ENCODE data around the gene DCST1.
A peak's percentile ranks its signal among the peaks of the same experiment; 100 is the strongest.

DCST1 gene

DNA sequence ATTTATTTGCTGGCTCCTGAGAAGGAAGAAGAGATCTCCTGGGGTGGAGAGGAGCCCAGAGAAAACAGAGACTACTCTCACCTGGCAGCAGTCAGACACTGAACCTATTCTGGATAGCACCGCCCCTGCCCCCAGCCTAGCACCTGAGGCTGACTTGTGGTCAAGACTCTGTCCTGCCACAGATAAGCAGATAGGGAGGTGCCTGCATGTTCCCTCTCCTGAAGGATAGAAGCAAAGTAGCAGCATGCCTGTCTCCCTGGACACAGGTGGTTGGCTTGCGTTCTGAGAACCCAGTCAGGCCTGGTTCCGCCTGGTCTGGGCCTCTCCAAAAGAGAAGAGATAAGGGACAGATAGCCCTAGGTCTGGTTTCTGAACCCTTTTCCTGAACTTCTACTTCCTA lies 43.7 kb downstream of the DCST1 start:
- no peak for DNase-seq

DNA sequence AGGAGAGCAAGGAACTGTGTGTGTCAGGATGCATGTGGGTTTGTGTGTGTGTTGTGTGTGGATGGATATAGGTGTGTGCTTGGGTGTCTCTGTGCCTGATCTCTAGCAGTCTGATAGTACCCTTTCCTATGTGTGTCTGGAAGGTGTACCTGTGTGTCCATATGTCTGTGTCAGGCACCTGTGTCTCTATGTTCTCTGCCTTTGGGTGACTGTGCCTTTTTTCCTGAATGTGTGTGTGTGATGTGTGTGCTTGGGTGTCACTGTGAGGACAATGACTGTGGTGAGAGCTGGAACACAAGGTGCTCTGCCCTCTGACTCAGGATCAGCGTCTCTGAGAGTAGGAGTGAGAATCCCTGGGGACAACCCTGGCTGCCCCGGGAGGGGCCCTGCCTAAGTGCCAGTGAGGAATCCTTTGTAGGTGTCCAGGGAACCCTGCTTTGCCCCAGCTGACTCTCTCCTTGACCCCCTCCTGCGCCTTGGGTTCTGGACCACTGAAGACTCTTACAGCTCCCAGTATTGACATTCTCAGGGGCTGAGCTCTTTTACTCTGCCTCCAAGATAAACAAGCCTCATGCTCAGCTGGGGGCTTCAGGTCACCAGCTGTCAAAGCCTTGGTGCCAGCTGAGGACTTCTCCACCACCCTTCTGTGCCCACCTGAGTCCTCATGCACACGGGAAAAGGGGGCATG lies 44.3 kb downstream of the DCST1 start:
- no peak for DNase-seq

DNA sequence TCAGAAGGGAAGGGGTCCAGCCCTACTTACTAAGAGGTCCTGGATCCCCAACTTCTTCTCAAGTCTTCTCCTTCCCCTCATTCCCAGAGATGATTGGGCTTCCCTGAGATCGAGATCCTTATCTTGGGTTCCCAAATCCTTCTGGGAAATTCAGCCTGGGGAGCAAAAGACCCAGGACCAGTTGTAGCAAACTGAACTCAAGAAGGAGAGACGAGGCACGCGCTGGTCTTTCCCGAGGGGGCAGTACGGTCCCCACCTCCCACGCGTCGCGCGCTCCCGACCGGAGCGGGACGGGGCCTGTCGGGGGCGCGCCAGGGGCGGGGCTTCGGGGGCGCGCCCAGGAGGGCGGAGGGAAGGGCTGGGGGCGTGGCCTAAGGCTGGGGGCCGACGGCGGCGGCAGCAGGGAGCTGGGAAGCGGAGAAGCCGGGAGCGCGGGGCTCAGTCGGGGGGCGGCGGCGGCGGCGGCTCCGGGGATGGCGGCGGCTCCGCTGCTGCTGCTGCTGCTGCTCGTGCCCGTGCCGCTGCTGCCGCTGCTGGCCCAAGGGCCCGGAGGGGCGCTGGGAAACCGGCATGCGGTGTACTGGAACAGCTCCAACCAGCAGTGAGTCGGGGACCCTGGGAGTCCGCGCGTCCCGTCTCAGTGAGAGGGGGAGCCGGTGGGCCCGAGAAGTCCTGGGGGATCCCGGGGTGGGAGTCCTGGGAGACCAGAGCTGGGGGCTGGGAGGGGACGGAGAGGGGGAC lies 45.0 kb downstream of the DCST1 start, which contains the start of gene EFNA3:
Gene EFNA3 (plus strand): TSS at position 369 of the 741 bp plus-strand sequence. CDS start 105 bp downstream, at position 474.
- DNase-seq, result peak; percentile 64

DNA sequence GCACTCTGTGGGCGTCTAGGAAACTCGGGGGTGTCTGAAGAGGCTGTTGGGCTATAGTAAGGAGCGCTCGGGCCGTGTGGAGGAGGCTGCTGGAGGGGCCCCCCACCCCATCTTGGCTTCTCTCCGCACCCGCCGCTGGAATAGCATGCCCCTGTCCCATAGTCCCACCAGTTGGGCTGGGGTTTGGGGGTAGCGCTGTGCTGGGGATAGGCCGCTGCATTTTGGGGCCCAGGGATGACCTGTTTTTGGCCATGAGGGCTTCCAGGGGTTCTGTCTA lies 45.5 kb downstream of the DCST1 start:
- DNase-seq, result no peak

DNA sequence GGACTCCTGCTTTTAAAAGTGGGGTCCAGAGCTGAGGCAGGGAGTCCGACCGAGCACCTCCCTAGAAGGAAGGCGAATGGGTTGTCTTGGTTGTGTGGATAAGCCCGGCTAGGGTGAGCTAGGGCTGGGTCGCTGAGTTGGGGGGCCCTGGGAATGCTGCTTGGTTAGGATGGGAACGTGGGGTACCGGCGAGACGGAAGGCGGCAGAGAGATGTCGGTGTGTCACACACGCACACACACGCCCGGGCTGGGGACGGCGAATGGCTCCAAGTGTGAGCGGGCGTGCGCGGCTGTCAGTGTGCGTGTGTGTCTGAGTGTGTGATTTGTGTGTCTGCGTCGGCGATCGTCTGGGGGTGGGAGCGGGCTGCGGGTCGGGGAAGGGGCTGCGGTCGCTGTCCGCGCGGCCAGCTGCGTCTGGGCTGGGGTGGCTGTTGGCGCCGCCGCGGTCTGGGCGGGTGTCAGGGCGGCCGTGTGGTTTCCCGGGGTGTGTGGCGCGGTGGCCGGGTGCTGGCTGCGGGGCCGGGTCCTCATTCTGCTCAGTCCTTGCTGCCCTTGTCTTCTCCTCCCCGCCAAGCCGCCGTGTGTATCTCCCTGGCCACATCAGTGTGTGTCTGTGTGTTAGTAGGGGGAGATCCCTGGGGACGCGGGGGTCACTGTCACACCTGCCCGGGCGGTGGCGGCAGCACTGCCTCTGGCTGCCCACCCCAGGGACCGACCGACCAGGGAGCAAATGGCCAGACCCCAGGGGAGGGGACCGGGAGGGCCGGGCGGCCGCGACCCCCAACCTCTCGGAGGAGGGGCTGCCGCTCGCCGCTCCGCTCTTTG lies 46.1 kb downstream of the DCST1 start:
- DNase-seq, result no peak

DNA sequence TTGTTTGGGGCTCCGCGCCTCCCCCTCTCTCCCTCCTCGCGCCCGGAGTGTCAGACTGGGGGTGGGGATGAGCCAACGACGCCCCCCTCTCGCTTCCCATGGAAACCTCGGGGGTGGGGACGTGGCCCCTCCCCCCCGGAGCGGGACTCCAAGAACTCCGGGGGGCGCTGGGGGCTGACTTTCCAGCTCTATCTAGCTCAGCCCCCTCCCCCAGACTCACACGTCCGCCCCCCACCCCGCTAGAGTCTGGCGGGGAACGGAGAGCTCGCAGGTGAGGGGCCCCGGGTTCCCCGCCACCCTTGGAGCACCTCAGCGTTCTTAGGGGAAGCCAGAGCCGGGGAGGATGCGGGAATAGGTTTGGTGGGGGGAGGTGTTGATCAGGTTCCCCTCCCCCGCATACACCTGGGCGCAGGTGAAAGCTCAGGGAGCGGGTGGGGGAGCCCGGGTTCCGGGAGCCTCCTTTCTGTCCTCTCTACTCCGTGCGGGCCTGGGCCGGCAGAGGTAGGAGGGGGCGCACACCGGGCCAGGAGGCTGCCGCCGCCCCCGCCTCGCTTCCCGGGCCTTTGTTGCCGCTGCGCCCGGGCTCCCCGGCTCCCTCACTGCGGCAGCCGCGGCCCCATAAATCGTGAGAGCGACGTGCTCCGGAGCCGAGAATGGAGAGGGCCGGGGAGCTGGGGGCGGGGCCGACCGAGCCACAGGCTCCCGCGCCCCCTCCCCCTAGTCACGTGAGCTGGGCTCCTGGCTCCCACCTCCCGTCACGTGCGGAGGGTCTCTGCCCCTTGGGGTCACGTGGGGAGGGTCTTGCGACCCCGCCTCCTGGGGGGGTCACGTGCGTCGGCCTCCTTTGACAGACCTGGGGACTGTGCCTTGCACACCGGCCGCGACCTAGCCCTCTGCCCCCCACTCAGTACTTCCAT lies 46.9 kb downstream of the DCST1 start:
- peak; percentile 90 for DNase-seq

DNA sequence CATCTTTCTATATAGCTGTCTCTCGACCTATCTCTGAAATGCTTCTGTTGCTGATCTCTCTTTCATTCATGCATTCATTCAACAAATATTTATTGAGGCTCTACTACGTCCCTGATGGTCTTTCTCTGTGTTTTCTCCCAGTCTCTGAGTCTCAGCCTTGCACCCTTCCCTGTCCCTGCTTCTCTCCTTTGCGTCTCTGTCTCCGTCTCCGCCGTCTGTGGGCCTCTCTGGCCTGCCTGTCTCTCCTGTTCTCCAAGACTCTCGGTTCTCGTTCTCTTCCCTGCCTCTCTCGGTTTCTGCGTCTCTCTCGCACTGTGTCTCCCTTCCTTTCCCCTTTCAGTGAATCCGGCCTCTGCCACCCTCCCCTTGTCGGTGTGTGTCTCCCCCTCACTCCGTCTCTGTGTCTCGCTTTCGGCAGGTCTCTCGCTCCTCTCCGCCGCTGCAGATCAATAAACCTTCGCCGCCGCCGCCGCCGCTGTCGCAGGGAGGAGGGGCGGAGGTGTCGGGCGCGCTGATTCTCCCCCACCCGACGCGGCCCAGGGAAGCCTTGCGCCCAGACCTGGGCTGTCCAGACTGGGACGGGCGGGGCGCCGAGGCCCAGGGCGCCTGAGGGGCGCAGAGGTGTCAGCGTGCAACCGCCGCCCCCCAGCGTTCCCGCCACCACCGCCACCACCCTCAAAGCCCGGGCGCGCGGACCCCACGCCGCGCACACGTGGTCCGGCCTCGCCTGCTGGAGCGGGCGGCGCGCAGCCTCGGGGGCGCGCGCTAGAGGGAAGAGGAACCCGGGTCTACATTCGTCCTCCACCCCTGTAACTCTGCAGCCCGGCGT lies 48.1 kb downstream of the DCST1 start:
- DNase-seq, result no peak

DNA sequence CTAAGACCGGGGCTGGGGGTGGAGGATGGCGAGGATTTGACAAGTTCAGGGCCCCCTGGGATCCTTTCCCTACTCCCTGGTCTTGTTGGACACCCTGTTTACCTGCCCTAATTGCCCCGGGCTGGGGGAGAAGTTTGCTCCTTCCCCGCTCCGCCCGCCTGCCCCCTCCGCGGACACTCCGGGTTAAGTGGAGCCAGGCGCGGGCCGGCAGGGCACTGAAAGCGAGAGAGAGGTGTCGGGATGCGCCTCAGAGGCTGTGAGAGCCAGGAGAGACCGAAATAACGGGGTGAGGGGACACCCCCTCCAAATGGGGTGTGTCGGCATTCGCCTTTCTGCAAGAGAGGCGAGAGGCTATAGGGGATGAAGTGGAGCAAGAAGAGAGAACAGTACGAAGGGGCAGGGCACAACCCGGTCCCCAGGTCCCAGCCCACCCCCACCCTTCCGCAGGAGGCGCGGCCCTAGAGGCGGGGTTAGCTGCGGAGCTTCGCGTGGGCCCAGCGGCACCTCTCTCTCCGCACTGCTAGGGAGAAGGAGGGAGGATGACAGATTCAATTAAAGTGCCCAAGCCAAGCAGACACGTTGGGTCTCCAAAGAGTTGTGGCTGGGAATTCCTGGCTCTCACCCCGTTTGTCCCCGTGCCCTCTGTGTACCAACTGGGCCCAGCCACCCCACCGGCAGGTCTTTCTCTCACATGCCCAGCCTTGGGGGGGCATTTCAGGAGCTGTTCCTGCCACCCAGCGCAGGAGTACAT lies 48.9 kb downstream of the DCST1 start:
- no peak for DNase-seq

DNA sequence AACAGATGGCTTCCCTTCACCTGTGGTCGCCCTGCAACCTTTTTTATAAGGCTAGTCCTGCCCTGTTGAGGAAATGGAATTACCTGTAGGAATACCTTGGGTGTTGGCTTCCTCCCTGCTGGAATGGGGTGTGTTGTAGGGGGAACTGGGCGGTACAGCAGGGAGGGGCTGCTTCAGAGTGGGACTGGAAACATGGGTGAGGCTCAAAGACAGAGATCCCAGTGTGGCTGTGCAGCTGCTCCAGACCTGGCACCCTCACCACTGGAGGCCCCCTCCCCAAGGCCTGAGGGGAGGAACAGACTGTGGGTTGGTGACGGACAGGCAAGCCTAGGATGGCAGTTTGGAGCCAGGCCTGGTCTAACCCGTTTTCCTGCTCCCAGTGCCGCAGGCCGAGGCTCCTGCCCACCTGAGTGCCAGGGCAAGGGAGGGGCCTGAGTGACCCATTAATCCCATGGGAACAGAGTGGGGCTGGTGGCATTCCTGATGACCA lies 49.5 kb downstream of the DCST1 start:
- DNase-seq, result no peak

DNA sequence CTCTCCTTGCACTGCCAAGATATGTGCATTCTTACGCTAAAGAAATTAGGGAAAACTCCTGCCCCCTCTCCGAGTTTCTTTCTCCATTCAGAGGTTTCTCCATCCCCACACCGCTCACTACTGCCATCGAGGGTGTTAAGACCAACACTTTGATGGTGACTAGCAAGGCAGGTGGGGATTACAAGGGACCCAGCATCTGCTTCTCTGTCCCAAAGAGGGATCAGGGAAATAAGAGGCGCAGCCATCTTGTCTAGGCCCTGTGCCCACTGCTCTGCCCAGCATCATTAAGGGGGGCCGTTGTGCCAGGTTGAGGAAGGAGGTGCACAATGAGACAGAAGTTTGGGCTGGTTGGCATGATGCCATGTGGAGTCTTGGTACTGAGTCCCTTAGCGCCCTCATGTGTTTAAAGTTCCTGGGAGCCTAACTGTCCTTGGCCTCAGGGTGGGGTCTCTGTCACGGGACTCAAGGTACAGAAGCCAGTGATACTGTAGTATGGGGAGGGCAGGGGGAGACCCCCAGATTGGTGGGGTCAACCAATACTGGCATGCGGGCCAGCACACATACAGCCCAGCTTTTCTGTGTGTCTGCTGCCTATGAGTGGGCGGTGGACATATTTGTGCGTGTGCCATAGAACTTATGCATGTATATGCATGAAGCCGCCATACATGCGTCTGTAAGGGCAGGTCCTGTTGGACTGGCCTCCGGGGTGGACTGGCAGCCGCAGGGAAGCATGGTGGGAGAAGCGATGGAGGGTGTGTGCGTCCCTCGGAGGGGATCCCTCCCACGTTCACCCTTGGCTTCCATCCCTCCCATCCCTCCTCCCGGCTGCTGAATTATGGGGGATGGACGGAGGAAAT lies 50.5 kb downstream of the DCST1 start:
- DNase-seq, result no peak

DNA sequence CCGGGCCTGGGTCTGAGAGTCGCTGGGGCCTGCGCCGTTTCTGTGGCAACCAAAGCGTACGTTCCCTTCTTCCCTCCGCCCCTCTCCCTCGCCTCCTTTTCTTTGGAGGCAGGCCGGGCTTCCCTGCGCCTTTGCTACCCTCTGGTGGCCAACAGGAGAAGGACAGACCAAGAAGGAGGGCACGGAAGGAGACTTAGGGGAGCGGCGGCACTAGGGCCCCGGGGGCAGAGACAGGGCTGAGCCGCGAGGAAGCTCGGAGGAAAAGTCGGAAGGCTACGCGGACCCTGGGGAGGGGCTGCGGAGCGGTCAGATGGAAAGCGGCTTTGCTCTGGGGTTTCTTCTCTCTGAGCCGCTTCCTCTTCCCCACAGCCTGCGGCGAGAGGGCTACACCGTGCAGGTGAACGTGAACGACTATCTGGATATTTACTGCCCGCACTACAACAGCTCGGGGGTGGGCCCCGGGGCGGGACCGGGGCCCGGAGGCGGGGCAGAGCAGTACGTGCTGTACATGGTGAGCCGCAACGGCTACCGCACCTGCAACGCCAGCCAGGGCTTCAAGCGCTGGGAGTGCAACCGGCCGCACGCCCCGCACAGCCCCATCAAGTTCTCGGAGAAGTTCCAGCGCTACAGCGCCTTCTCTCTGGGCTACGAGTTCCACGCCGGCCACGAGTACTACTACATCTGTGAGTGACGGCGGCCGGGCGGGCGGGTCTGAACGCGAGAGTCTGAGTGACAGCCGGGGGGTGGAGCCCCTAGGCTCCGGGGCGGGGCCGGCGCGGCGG lies 51.3 kb downstream of the DCST1 start:
- DNase-seq, result peak; percentile 91

DNA sequence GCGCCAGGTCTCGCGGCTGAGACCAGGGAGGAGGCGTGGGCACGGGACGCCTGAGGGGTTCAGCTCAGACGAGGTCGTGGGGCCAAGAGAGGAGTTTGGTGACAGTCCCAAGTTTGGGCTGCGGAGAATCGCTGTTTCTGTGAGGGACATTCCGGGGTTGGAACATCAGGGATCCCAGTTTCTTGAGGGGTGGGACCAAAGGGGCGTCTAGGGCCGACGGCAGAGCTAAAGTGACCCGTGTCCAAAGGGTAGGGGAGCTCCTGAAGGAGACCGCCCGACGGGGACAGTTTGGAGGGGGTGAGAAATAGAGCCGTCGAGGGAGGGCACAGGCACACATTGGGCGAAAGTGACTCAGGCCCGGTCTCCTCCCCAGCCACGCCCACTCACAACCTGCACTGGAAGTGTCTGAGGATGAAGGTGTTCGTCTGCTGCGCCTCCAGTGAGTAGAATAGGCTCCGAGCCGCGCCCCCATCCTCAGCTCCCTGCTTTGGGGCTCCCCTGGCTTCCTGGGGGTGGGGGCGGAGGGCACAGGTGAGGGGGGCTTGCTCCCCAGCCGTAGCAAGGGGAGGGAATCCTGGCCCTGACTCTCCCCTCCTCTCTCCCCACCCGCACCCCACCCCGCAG lies 52.0 kb downstream of the DCST1 start:
- peak; percentile 46 for DNase-seq

DNA sequence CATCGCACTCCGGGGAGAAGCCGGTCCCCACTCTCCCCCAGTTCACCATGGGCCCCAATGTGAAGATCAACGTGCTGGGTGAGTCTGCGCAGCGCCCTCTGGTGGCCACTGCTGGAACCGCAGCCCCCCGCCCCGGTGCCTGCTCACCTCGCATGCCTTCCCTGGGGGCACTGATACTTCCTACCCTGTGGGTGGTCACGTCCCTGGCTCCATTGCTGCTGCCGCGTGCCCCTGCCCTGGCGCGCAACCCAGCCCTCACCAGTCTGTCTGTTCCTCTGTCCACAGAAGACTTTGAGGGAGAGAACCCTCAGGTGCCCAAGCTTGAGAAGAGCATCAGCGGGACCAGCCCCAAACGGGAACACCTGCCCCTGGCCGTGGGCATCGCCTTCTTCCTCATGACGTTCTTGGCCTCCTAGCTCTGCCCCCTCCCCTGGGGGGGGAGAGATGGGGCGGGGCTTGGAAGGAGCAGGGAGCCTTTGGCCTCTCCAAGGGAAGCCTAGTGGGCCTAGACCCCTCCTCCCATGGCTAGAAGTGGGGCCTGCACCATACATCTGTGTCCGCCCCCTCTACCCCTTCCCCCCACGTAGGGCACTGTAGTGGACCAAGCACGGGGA lies 52.6 kb downstream of the DCST1 start:
- DNase-seq, result no peak

DNA sequence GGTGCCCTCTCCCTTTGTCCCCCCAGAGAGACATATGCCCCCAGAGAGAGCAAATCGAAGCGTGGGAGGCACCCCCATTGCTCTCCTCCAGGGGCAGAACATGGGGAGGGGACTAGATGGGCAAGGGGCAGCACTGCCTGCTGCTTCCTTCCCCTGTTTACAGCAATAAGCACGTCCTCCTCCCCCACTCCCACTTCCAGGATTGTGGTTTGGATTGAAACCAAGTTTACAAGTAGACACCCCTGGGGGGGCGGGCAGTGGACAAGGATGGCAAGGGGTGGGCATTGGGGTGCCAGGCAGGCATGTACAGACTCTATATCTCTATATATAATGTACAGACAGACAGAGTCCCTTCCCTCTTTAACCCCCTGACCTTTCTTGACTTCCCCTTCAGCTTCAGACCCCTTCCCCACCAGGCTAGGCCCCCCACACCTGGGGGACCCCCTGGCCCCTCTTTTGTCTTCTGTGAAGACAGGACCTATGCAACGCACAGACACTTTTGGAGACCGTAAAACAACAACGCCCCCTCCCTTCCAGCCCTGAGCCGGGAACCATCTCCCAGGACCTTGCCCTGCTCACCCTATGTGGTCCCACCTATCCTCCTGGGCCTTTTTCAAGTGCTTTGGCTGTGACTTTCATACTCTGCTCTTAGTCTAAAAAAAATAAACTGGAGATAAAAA lies 53.4 kb downstream of the DCST1 start:
- no peak for DNase-seq

DNA sequence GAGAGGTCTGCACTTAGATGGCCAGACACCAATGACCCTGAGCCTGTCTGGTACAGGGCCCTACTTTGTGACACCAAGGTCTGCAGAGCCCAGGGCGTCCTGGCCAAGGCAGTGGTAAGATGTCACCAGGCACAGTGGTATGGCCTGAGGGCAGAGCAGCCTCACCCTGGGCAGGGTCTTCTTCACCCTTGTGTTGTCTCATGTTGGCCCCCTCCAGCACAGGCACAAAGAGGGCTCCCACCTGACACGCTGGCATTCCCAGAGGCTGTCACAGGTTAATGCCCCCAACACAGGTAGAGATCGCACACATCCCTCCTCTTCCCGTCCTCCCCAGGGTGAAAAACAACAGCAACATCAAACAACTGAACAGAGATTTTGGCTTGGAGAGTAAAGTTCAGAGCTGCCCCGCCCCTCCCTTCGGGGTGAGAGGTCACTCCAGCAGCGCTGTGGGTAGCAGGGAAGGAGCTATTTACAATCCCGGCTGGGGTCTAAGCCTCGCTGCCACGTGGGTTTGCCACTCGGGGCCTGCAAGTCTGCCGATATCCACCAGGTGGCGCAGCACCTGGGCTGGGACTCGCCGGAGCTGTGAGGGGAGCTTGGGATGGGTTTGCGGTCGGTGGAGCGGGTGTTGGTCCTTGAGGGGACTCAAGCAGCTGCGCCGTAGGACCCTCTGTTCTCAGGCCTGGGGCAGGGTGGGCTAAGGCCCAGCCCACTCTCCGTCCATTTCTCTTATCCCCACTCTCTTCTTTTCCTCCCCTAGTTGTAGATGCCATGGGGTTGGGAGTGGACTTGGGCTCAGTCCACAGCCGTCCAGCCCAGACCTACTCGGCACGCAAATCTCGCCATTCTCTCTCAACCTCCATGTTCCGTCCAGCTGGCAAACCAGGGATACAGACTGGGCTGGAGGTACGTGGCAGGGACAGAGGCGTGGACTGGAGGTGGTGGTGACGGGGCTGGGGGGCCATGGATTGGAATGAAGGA lies 57.7 kb downstream of the DCST1 start:
- DNase-seq, result peak; percentile 58

DNA sequence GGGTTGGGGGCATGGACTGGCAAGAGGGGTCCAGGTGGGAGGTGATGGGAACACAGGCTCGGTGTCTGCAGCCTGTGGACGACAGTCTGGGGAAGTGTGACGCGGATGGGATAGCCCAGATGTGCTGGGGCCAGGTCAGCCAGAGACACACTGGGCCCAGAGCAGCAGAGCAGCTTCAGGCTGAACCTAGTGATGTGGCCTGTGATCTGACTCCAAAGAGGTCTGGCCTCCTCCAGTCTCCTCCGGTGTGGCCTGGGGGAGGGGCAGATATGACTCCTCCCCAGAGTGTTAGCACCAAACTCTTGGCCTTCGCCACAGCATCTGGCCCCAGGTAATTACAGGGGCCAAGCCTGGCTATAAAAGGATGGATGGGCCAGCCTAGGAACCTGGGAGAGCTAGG lies 58.5 kb downstream of the DCST1 start:
- no peak for DNase-seq

Data from NCI-H2171 (cell line).